MM.1S (cell line): ENCODE measurements around the gene ARID5A.

ENCODE experiments used
- DNase-seq: peaks from one replicate; pipeline ENCODE4 v3.0.0-alpha.2; 2015
- H2AFZ ChIP-seq: fragments of 300-600 bp; sonication (generic); 2 replicates; pipeline ENCODE4 v1.6.0; 2016; ENCODE audit warnings: antibody characterized with exemption, low read length
- H3F3A ChIP-seq: fragments of 300-600 bp; sonication (generic); 2 replicates; pipeline ENCODE4 v1.6.1; 2016; ENCODE audit warnings: mild to moderate bottlenecking, antibody characterized with exemption, low read length, moderate library complexity, mixed read lengths; ENCODE audit not compliant: insufficient read depth
- H3K27ac ChIP-seq: fragments of 300-600 bp; sonication (generic); 2 replicates; pipeline ENCODE4 v1.5.1; 2016; ENCODE audit warnings: mild to moderate bottlenecking, low read length
- H3K27me3 ChIP-seq: fragments of 300-600 bp; sonication (generic); replicated peaks from 2 replicates; pipeline ENCODE4 v1.6.0; 2016; ENCODE audit warnings: low read length; ENCODE audit not compliant: insufficient read depth
- H3K36me3 ChIP-seq: fragments of 300-600 bp; sonication (generic); replicated peaks from 2 replicates; pipeline ENCODE4 v1.6.1; 2016; ENCODE audit warnings: mild to moderate bottlenecking, low read length, mixed read lengths; ENCODE audit not compliant: insufficient read depth
- H3K4me1 ChIP-seq: fragments of 300-600 bp; sonication (generic); 2 replicates; pipeline ENCODE4 v1.6.1; 2016; ENCODE audit warnings: low read length, mixed read lengths
- H3K4me2 ChIP-seq: fragments of 300-600 bp; sonication (generic); 2 replicates; pipeline ENCODE4 v1.6.0; 2016; ENCODE audit warnings: low read depth, low read length
- H3K4me3 ChIP-seq: fragments of 300-600 bp; sonication (generic); 2 replicates; pipeline ENCODE4 v1.5.1; 2016; ENCODE audit warnings: low read length, mixed read lengths
- H3K79me2 ChIP-seq: fragments of 300-600 bp; sonication (generic); 2 replicates; pipeline ENCODE4 v1.6.1; 2016; ENCODE audit warnings: mixed run types, low read length, mixed read lengths
- H3K9ac ChIP-seq: fragments of 300-600 bp; sonication (generic); 2 replicates; pipeline ENCODE4 v1.6.1; 2016; ENCODE audit warnings: low read length, mixed read lengths
- H3K9me2 ChIP-seq: fragments of 300-600 bp; sonication (generic); replicated peaks from 2 replicates; pipeline ENCODE4 v1.6.1; 2016; ENCODE audit warnings: mild to moderate bottlenecking, low read length, mixed read lengths; ENCODE audit not compliant: insufficient read depth
- H3K9me3 ChIP-seq: fragments of 300-600 bp; sonication (generic); replicated peaks from 2 replicates; pipeline ENCODE4 v1.6.1; 2016; ENCODE audit warnings: mild to moderate bottlenecking, low read length, mixed read lengths; ENCODE audit not compliant: insufficient read depth
- H4K20me1 ChIP-seq: fragments of 300-600 bp; sonication (generic); 2 replicates; pipeline ENCODE4 v1.6.1; 2016; ENCODE audit warnings: mild to moderate bottlenecking, low read length, moderate library complexity, mixed read lengths; ENCODE audit not compliant: insufficient read depth
- EZH2 ChIP-seq: fragments of 300-600 bp; sonication (generic); optimal IDR thresholded peaks from 2 replicates; pipeline ENCODE3; 2017; ENCODE audit warnings: low read depth, mild to moderate bottlenecking, antibody characterized with exemption, low read length, mixed read lengths
- EZH2phosphoT487 ChIP-seq: fragments of 300-600 bp; sonication (generic); IDR thresholded peaks from 2 replicates; pipeline ENCODE4 v1.6.1; 2018; ENCODE audit warnings: antibody characterized with exemption, low read length
- TF ChIP-seq, protein P1 (sequence below): fragments of 300-600 bp; sonication (generic); IDR thresholded peaks from 2 replicates; pipeline ENCODE4 v1.5.1; 2016; ENCODE audit warnings: antibody characterized with exemption, low read length, mixed read lengths

Gene ARID5A

DNA sequence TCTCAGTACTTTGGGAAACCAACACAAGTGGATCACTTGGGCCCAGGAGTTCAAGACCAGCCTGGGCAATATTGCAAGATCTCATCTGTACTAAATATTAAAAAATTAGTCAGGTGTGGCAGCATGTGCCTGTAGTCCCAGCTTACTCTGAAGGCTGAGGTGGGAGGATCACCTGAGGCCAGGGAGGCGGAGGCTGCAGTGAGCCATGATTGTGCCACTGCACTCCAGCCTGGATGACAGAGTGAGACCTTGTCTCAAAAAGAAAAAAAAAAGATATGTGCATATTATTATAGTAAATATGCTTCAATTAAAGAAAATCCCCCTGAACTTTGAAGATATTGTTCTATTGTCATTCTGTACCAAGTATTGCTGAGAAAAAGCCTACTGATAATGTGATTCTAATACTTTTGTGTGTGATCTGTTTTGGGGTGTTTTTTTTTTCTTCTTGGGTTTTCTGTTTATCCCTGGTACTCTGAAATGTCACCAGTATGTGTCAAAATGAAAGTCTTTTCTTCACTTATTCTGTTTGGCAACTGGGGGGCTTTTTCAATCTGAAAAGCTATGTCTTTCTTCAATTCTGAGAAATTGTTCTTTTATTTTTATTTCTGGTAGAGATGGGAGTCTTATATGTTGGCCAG lies 44.6 kb upstream of the ARID5A start:
- TF ChIP-seq EZH2 = no peak
- TF ChIP-seq, protein P1, sequence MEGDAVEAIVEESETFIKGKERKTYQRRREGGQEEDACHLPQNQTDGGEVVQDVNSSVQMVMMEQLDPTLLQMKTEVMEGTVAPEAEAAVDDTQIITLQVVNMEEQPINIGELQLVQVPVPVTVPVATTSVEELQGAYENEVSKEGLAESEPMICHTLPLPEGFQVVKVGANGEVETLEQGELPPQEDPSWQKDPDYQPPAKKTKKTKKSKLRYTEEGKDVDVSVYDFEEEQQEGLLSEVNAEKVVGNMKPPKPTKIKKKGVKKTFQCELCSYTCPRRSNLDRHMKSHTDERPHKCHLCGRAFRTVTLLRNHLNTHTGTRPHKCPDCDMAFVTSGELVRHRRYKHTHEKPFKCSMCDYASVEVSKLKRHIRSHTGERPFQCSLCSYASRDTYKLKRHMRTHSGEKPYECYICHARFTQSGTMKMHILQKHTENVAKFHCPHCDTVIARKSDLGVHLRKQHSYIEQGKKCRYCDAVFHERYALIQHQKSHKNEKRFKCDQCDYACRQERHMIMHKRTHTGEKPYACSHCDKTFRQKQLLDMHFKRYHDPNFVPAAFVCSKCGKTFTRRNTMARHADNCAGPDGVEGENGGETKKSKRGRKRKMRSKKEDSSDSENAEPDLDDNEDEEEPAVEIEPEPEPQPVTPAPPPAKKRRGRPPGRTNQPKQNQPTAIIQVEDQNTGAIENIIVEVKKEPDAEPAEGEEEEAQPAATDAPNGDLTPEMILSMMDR = no peak
- TF ChIP-seq EZH2phosphoT487 = no peak
- Histone ChIP-seq H3K27me3 (no peaks in the 10 kb centered on the region), H3K27ac (no peak overlapping the region), H3K36me3 (no peaks in the 10 kb centered on the region), H3K4me2 (no peak overlapping the region), H2AFZ (no peak overlapping the region), H3K9me2 (no peaks in the 10 kb centered on the region), H3K9ac (no peak overlapping the region), H3F3A (no peaks in the 10 kb centered on the region; the same call in 1 of the 2 replicates), H3K4me3 (no peak overlapping the region), H3K79me2 (no peaks in the 10 kb centered on the region), H3K4me1 (0 out of 2 replicates have a peak, but pooled peaks cover 4% of the 10 kb centered on the region), H3K9me3 (no peaks in the 10 kb centered on the region), H4K20me1 (no peaks in the 10 kb centered on the region)
- DNase-seq = no peak

DNA sequence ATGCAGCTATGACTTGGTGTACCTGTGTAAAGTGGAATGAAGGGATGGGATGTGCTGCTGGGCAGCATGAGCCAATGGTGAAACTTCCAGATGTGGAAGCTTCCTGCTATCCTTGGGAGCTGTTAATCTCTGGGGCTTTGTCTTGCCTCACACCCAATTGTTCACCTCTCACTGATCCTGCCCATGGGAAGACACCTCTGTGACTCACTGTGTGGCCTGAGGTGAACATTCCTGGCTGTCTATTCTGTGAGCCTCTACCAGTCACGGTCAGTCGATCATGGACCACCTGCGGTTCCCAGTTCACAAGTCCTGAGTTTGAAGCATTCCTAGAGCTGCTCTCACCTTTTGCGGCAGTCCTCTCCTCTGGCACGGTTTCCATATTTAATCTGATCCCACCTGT lies 43.5 kb upstream of the ARID5A start:
- Histone ChIP-seq H3K9me3 (no peaks in the 10 kb centered on the region), H3K9ac (no peak overlapping the region), H3K27ac (no peak overlapping the region), H3K4me2 (no peak overlapping the region), H3K9me2 (no peaks in the 10 kb centered on the region), H3K79me2 (no peaks in the 10 kb centered on the region), H4K20me1 (no peaks in the 10 kb centered on the region), H2AFZ (no peak overlapping the region), H3F3A (no peaks in the 10 kb centered on the region), H3K36me3 (no peaks in the 10 kb centered on the region), H3K27me3 (no peaks in the 10 kb centered on the region), H3K4me3 (no peak overlapping the region), H3K4me1 (no peaks in the 10 kb centered on the region)
- no peak for TF ChIP-seq EZH2
- no peak for DNase-seq

DNA sequence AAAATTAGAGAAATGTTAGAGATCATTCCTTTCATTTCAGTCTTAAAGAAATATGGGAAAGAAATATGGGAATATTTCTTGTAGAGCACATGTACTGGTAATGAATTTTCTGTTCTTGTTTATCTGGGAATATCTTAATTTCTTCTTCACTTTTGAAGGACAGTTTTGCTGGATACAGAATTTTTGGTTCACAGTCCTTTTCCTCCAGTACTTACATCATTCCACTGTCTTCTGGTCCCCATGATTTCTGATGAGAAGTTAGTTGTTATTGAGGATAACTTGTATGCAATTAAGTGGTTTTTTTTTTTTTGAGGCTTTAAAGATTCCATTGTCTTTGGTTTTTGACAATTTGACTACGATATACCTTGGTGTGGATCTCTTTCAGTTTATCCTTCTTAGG lies 42.4 kb upstream of the ARID5A start:
- no peak for DNase-seq
- Histone ChIP-seq H3K27ac (no peak overlapping the region), H3K4me3 (no peak overlapping the region), H4K20me1 (no peaks in the 10 kb centered on the region), H3K79me2 (no peaks in the 10 kb centered on the region), H3K9me2 (no peaks in the 10 kb centered on the region), H3K27me3 (no peaks in the 10 kb centered on the region), H3K9me3 (no peaks in the 10 kb centered on the region), H3K36me3 (no peaks in the 10 kb centered on the region), H3K4me1 (no peaks in the 10 kb centered on the region), H3F3A (no peaks in the 10 kb centered on the region), H3K9ac (no peak overlapping the region), H2AFZ (no peak overlapping the region), H3K4me2 (no peak overlapping the region)
- no peak for TF ChIP-seq EZH2
- TF ChIP-seq EZH2phosphoT487 = no peak
- TF ChIP-seq, protein P1 = no peak

DNA sequence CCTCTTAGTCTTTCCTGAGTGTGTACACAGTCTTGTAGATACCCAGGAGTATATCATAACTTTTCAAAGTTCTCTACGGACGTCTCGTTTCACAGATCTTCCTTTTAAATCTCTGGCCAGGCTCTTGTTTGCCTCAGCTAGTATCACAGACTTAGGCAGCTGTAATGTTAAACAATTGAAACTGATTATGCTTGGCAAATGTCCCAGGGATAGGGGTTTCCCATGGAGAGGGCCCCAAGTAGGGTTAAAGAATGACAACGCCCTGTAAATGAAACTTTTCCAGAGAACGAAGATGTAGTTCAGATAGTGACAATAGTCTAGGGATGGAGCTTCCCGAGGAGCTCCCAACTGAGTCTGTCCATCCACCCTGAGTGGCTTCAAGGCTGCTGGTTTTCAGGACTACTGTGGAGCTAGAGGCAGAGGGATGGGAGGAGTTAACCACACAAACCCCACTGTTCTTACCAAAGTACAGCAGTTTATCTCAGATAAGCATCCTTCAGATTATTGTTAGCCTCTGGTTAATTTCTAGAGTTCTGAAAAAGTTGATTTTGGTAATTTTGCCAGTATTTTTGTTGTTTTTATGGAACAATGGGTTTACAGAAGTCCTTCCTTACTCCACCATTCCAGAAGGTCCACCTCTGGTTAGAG lies 40.4 kb upstream of the ARID5A start:
- Histone ChIP-seq H4K20me1 (no peaks in the 10 kb centered on the region), H3K9ac (no peak overlapping the region), H3K36me3 (no peaks in the 10 kb centered on the region), H3K27me3 (no peaks in the 10 kb centered on the region), H3K79me2 (no peaks in the 10 kb centered on the region), H3K4me3 (no peak overlapping the region), H3K4me2 (no peak overlapping the region), H3K4me1 (no peaks in the 10 kb centered on the region), H3K9me3 (no peaks in the 10 kb centered on the region), H3F3A (no peaks in the 10 kb centered on the region), H3K9me2 (no peaks in the 10 kb centered on the region), H2AFZ (no peak overlapping the region), H3K27ac (no peak overlapping the region)
- TF ChIP-seq, protein P1 = no peak
- TF ChIP-seq EZH2phosphoT487 (no peak), EZH2 (no peak)
- DNase-seq = no peak
